ENCODE results near the gene ACOXL.
"Not testable (repeated sequence)": the region's sequence is repeated elsewhere in the genome, so short reads cannot be mapped to it uniquely, and the experiment has no call there.

ACOXL gene

DNA sequence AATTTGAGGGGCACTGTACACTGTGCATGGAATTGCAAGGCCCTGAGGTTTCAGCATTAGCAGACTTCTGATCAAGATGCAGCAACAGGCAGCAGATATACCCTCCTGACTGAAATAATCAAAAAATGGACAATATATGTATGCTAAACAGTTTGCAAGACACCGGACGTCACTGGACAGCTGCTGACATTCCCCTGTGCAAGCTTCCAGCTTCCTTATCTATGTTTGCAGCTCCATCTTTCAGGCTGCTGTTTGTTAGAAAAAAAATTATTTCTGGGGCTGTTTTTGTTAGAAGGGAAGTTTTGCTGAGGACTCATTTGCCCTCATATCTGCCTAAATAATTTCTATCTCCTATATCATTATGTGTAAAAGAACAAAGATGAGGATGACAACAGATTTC is 208.9 kb downstream of the ACOXL start:
- no peak for DNase-seq

DNA sequence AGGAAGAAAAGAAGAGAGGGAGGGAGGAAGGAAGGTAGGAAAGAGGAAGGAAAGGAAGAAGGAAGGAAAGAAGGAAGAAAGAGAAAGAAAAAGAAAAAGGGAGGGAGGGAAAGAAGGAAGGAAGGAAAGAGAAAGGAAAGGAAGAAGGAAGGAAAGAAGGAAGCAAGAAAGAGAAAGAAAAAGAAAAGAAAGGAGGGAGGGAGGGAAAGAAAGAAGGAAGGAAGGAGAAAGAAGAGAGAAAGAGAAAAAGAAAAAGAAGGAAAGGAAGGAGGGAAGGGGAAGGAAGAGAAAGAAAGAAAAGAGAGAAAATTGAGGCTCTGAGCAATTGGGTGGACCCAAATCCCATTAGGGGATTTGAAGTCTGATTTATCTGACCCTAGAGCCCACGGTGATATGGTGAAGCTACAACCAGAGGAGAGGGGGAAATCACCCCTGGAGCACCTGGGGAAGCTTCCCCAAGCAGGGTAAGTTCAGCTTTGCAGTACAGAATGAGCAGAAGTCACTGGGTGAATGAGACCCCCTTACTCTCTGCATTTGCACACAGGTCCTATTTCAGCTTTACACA is 210.8 kb downstream of the ACOXL start:
- DNase-seq = no peak

DNA sequence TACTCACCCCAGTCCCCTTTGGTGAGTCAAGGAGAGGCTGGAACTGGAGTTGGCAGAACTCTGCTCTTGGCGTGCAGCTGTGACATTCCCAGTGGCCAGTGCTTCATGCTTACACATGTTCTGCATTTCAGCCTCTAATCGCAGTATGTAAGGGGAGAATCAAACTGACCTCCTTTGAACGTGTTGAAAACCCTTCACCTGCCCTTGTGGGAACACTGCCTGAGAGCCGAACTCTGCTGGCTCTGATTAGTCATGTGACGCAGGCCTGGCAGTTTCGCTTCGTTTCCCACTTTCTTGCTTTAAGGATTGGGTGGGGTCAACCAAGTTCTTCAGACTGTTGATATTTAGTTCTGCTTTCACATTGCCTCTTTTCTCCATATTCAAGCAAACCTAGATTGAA is 214.5 kb downstream of the ACOXL start:
- DNase-seq = no peak

DNA sequence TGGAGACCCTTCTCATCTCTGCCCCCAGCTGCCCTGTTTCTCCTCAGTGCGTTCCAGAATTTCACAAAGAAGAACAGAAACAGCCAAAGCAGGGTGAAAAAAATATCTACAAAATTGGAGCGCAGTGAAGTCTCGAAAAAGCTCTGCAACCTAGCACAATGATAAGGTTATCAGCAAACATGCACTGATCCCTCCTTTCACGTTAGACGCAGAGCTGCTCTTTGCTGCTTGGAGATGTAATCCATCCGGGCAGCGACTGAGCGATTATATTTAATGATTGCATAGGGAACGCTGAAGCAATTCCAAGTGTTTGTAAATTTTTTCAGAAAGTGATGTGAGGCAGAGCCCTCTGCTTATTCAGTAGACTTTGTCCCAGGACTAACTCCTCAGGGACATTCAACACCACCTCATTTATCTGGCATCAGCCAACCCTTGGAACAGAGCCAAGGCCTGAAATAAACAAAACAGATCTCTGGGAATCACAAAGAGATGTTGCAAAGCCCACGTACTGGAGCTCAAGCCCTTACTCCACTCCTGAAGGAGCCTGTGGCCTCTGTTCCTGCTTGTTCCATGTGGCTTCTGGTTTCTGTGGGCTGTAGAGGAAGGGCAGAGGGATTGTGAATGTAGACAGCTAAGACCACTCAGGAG is 215.8 kb downstream of the ACOXL start:
- DNase-seq = peak in 1 of 2 experiments; percentile 10

DNA sequence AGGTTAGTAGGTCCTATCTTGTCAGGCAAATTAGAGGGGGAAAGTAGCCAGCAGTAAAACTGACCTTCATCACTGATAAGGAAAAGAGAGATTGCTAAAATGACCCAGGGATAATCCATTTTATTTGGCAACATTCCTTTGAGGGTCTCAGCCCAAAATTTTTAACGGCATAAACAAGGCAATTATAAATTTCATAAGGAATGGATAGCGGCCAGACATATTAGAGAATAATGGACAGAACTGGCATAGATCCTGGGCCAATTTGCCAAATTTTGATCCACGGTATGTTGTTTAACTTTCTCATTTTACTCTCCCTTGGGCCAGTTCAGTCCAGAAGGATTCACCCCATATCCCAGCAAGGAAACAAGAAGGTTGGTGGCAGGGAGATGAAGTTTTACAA is 217.9 kb downstream of the ACOXL start:
- DNase-seq = no peak

DNA sequence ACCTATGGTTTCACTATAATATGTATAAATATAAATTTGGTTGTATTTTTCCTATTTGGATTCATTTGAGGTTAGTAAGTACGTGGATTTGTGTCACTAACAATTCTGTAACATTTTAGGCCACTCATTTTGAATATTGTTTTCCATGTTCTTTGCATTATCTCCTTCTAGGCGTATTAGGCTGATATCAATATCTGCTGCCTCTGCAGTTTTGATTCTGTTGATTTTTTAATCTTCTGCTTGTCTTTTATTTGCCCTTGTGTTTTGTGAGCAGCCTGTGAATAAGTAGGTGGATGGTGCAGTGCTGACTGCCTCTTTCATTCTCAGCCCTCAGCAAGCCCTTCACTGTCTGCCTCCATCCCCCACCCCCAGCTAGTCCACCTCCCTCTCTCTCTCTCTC is 222.7 kb downstream of the ACOXL start:
- no peak for DNase-seq

DNA sequence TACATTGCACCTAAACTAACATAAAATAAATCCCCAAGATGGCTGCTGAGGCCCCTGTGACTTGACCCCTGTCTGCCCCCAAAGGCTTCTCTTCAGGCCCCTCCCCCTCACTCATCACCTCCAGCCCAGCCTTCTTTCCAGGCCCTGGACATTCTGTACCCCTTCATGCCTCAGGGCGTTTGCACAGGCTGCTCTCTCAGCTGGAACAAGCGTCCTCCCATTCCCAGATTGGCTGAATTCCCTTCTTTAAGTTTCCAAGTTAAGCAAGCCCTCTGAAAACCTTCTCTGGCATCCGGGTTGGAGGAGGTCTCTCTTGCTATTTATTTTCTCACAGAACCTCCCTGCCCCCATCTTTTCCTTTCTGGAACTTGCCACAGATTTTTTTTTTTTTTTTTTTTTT is 223.2 kb downstream of the ACOXL start:
- DNase-seq = no peak

DNA sequence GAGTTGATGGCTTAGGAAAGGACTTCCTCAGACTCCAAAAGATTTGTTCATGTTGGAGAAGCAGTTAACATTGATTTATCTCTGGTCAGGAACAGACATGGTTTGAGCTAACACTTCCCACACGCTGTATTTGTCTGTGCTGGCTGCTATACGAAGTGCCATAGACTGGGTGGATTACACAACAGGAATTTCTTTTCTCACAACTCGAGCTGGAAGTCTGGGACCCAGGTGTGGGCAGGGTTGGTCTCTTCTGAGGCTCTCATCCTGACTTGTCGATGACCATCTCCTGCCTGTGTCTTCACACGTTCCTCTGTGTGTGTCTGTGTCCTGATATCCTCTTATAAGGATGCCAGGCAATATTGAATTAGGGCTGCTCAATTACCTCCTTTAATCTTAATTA is 224.9 kb downstream of the ACOXL start:
- no peak for DNase-seq

DNA sequence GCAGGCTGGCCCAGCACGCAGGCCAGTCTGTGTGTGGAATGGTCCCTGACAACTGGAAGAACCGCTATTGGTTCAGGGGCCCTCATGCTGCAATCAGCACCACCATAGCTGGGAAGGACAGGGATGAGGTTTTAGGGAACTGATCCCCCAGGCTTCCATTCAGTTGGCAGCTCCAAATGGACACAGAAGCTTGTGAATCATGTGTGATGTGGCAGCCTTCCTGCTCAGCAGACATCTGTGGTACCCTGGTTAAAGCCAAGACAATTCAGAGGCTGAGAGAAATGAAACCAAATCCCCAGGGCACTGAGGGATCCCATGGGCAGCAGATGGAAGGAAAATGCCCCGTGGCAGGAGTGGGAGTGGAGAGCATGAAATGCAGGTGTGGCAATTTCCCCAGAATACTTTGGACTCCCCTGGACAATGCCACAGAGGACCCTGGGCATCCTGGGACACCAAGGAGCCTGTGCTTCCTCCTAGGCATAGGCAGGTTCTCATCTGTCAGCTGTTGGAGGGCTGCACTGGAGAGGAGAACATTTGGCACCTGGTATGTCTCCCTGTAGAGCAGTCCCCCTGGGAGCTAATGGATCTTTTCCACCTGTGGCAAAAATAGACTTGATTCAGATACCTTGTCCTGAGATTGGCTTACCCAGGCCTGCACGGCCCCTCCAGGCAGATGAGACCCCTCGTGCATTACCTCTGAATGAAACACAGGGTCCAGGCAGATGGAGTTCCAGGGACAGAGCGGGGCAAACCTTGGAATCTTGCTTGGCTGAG is 226.2 kb downstream of the ACOXL start:
- no peak for DNase-seq

DNA sequence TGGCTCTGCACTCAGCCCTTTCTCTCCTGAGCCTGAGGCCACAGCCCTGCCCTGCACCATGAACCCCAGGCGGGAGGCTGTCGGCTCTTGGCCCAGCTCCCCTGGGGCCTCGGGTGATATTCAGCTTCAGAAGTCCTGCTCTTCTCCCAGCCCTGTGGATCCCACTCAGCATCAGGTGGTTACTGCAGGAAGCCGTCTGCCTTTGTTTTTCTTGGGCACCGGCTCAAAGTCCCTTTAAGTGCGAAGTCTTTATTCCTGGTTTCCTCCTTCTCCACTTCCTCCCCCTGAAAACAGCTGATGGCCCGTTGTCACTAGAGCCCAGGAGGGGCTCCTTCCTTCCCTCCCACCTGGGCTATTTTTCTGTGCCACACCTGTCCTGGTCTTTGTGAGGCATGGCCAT is 226.8 kb downstream of the ACOXL start:
- DNase-seq = no peak

DNA sequence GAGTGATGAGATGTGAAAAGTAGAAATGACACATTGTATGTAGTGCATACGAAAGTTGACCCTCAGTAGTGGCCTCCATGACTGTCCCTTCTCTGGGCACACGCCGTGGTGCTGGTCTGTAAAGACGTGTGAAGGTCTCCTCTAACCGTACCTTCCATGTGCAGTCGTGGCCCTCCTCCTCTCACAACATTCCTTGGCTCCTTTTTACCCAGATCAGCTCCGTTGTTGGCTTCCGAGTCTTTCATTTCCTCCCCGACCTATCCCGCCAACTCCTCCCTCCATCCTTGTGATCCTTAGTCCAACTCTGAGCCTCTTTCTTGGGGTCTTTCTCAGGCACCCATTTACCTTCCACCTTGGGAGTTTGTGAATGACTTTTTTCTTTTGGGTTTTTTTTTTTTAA is 227.9 kb downstream of the ACOXL start:
- no peak for DNase-seq

DNA sequence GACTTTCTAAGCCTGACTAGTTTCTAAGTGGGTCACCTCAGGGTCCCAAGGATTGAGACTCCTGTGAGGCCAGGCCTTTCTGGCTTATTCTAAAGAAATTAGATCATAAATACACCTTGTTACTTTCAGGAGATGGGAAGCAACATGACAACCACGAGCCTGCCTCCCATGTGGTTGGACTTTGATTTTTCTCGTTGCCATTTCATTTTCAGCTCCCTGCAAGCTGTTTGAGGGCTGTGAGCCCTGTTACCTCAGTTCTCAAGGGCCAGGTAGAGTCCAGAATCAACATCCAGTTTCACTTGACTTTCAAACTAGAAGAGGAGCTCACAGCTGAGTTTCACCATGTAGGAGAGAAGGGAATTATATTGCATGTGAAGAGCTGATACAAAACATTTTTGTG is 228.6 kb downstream of the ACOXL start:
- no peak for DNase-seq

DNA sequence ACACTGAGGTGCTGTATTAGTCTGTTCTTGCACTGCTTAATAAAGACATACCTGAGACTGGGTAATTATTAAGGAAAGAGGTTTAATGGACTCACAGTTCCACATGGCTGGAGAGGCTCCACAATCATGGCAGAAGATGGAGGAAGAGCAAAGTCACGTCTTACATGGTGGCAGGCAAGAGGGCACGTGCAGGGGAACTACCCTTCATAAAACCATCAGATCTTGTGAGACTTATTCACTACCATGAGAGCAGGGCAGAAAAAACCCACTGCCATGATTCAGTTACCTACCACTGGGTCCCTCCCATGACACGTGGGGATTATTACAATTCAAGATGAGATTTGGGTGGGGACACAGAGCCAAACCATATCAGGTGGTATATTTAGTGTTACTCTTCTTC is 229.3 kb downstream of the ACOXL start:
- not testable (repeated sequence) for DNase-seq

DNA sequence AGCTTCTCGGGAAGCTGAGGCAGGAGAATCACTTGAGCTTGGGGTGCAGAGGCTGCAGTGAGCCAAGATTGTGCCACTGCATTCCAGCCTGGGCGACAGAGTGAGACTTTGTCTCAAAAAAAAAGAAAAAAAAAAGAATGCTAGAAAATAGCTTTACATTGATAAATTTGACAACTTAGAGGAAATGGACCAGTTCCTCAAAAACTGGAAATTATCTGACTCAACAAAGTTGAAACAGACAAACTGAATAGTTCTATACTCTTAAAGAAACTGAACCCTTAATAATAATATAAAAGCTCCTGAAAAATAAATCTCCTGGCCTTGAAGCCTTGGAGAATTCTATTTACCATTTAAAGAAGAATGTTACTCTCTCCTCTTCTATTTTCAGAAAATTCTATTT is 237.3 kb downstream of the ACOXL start:
- DNase-seq = no peak

DNA sequence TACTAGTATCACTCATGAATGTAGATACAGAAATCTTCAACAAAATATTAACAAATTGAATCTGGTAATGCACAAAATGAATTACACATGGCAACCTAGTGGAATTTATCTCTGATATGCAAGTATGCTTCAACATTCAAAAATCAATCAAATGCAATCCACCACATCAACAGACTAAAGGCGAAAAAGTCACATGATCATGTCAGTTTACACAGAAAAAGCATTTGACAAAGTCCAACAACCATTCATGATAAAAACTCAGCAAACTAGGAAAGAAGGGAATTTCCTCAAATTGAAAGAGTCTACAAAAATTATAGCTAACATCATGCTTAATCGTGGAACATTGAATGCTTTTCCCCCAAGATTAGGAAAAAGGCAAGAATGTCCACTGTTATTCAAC is 237.8 kb downstream of the ACOXL start:
- DNase-seq = no peak

DNA sequence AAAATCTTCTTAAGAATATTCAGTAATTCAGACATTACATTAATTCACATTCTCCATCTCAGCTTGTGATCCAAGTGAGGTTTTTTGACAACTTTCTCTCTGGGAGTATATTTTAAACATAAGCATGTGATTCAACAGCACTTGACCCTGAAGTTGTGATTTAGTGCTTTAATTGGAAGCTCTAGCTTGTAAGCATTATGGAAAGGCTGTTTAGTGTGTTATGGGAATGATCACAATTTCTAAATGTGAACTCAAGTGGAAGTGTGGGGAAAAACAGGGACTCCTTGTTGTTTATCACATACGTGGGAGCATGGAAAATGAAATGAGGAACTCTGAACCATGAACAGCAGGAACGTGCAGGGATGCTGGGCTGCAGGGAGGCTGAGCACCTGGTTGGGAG is 239.4 kb downstream of the ACOXL start:
- no peak for DNase-seq

DNA sequence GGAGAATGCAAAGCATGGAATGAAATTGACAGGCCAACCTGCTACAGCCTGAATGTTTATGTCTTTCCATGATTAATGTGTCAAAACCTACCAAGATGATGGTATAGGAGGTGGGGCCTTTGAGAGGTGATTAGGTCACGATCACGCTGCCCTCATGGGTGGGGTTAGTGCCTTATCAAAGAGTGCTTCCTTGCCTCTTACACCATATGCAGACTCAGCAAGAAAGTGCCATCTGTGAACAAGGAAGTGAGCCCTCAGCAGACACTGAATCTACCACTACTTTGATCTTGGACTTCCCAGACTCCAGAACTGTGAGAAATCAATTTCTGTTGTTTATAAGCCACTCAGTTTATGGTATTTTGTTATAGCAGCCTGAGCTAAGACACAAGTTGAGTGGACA is 240.9 kb downstream of the ACOXL start:
- DNase-seq = no peak

DNA sequence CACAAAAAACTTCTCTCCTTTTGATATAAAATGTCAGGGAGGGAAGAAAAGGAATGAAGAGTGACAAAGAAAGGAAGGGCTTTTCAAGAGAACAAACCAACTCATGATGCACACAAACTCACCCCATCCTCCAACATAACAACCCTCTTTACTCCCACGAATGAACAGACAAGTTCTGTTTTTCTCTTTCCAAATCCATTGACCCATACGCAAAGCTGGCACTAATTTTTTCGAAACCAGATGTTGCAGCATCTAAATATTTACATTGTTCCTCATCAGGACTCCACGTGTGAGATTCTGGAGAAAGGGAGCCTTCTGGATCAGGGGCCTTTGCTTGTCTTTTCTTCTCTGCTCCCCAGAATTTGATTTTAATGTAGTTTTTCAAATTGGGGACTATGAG is 245.0 kb downstream of the ACOXL start:
- no peak for DNase-seq

DNA sequence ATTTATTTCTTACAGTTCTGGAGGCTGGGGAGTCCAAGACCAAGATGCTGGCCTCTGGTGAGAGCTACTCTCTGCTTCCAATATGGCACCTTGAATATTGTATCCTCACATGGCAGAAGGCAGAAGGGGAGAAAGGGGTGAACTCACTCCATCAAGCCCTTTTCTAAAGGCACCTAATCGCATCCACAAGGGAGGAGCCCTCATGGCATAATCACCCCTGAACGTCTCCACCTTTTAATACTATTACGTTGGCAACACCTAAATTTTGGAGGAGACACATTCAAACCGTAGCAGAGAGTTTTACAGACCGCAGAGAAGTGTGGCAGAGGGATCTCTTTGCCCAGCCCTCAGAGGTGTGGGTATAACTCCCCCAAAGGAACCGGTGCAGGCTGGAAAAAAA is 245.8 kb downstream of the ACOXL start:
- no peak for DNase-seq

DNA sequence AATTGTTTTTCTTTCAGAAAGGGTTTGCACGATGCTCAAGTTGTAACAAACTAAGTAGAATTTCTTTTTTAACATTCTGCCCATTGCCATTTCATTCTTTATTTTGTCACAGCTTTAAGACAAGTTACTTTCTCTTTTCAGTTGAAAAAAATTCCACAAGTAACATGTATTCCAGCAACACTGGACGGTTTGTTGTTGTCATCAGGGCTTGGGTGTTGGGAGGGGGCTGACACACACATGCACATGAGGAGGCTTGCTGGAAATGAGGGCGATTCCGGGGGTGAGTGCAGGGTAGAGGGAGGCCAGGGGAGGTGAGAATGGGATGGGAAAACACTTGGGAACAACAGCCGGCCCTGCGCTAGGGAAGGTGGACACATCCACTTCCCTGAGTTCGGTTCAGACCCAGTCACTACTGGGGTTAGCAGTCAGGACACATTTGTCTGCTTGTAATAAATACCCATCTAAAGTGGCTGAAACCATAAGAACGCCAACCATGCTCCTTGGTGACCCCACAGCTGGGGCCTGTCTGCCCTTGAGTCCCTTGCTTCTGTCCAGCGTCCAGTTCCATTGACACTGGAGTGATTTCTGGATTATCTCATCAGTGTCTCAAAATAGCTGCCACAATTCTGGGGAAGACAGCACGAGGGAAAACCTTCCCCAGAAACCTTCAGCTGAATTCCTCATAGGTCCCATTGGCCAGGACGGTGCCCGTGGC is 246.5 kb downstream of the ACOXL start:
- DNase-seq = no peak

DNA sequence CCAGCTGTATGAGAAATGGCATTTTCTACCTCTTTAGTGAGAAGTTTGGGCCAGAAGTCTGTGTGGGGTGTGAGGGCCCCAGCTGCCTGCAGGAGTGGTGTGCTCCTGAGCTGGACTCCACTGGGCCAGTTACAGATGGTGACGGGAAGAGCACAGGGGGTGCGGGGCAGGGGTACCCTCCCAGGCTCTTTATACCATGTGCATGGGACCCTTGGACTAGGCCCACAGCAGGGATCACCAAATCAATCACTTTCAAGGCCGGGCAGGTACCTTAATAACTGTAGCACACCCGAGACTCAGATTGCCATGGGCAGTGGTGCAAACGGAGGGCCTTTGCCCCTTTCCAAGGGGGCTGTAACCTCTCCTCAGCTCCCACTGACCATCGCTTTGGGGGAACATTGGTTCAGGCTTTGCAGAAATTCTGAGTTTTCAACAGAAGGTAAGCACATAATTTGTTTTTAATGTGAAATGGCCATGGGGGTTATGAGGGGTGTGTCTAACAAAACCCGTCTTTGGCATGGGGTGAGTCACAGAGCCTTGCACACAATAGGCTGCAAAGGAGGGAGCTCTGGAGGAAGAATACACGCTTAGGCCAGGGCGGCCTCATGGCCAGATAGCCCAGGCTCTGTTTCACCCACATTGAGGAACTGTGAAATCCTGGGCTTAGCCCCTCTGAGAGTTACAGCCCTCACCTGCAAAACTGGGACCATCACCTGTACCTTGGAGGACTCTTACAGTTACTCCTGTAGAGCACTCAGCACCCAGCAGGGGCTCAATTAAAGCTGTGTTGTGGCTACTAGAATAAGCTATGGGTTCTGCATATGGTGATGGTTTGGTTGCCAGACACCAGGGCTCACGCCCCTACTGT is 247.3 kb downstream of the ACOXL start:
- peak in 1 of 2 experiments; percentile 34 for DNase-seq

DNA sequence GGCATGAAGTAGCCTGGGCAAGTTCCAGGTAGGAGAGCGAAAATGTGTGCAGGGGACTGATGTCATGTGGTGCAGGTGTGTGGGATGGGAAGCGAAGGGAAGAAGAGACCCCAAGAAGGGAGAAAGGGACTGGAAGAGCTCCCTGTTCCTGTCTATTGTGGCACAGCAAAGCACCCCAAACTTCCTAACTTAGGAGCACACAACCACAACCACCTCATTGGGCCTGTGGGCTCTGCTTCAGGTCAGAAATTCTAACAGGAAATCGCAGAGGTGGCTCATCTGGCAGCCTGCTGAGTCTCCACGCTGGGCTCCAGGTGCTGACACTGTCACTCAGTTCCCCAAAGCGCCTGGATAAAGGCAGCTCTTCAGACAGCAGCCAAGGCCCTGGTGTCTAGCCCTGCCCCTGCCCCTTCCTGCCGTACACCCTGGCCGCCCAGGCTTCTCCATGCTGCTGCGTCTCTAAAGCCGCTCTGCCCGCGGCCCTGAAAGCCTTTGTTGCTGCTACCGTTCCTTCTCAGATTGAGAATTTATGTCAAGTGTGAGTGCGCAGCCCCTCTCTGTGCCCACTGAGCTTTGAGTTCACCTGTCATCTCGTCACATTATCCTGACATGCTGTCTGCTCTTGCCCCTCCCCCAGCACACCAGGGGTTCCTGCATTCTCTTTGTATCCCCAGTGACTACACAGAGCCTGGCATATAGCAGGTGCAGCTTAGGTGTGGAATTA is 248.1 kb downstream of the ACOXL start:
- peak; percentile 17 to 69 for DNase-seq

Measured in NCI-H2081 (cell line).